A549 (cell line): ENCODE measurements around the gene RASL10B. TPM values are rescaled to one million over a fixed set of nuclear protein-coding genes. Genes with fewer than 3 reads are reported as not detected.
A peak's percentile ranks its signal among the peaks of the same experiment; 100 is the strongest.

Experiments
- ATAC-seq, 2 experiments: fragments of 200-7000 bp in 1 of 2; fragments of >200 bp in 1 of 2; cut with Nextera tagmentation in 1 of 2; cut with Tn5 transposase in 1 of 2; 3 replicates each; pipeline versions ENCODE4 v1.8.0 to v1.9.1; 2018 to 2020; ENCODE audit warnings: mild to moderate bottlenecking in 1 of 2, moderate library complexity in 1 of 2
- CTCF ChIA-PET: fragments of 300-600 bp; sonication (Branson Sonifier 250); formaldehyde crosslinking; extraction: SDS; loops from one replicate; lab custom pipeline; 2021; ENCODE audit warnings: antibody characterized with exemption, inconsistent platforms; lab: Yijun Ruan, JAX
- POLR2A ChIA-PET: fragments of 350-600 bp; formaldehyde crosslinking; extraction: SDS; loops from one replicate; lab custom pipeline; 2021; ENCODE audit warnings: antibody characterized with exemption, inconsistent platforms; lab: Yijun Ruan, JAX
- DNase-seq, 2 experiments: peaks; one replicate each; pipeline versions ENCODE4 v3.0.0 to v3.0.0-alpha.2; 2011 to 2016; ENCODE audit warnings: low read depth in 1 of 2, low spot score in 1 of 2
- FAIRE-seq: peaks from 2 replicates; lab custom pipeline; 2011; peaks lifted over from hg19 to GRCh38; lab: Jason Lieb, UNC
- H3K27ac ChIP-seq, 2 experiments: fragments of >200 bp; sonication (Bioruptor Twin); formaldehyde crosslinking; 3 replicates each; pipeline ENCODE4 v1.5.1; 2016 to 2017
- H3K4me1 ChIP-seq: fragments of >200 bp; sonication (Bioruptor Twin); formaldehyde crosslinking; 3 replicates; pipeline ENCODE4 v1.6.1; 2016
- H3K4me2 ChIP-seq: fragments of >200 bp; sonication (Bioruptor Twin); formaldehyde crosslinking; 3 replicates; pipeline ENCODE4 v1.6.1; 2016
- H3K4me3 ChIP-seq: fragments of >200 bp; sonication (Bioruptor Twin); formaldehyde crosslinking; 3 replicates; pipeline ENCODE4 v1.5.1; 2016
- H3K9me3 ChIP-seq: fragments of >200 bp; sonication (Bioruptor Twin); formaldehyde crosslinking; 3 replicates; pipeline ENCODE4 v1.6.1; 2016
- CBX2 ChIP-seq: fragments of 200-600 bp; sonication (generic); IDR thresholded peaks from 2 replicates; pipeline ENCODE4 v1.6.1; 2016; ENCODE audit warnings: low read depth, mild to moderate bottlenecking, borderline replicate concordance
- E2F6 ChIP-seq: IDR thresholded peaks from 2 replicates; pipeline ENCODE4 v1.6.1; 2012; ENCODE audit warnings: low read depth, borderline replicate concordance
- EP300 ChIP-seq, 2 experiments: fragments of >200 bp; sonication (Bioruptor Twin); formaldehyde crosslinking; IDR thresholded peaks; 2 replicates in 1 of 2; 3 replicates in 1 of 2; pipeline ENCODE4 v1.6.1; 2016 to 2017
- FOSL2 ChIP-seq, 2 experiments: fragments of 450-650 bp in 1 of 2; fragments of >200 bp in 1 of 2; sonication (Bioruptor Twin) in 1 of 2; formaldehyde crosslinking; IDR thresholded peaks; 2 replicates each; pipeline versions ENCODE4 v1.5.0 to v1.6.1; 2016 to 2020; ENCODE audit warnings: mild to moderate bottlenecking in 1 of 2, moderate library complexity in 1 of 2
- FOXS1 ChIP-seq: fragments of 250-450 bp; sonication (Bioruptor Pico); IDR thresholded peaks from 2 replicates; pipeline ENCODE4 v1.5.0; 2020; ENCODE audit warnings: mild to moderate bottlenecking, moderate library complexity
- GATA3 ChIP-seq: IDR thresholded peaks from 2 replicates; pipeline ENCODE4 v1.6.1; 2012; ENCODE audit warnings: borderline replicate concordance
- HEYL ChIP-seq: fragments of 250-450 bp; sonication (Bioruptor Pico); IDR thresholded peaks from 2 replicates; pipeline ENCODE4 v1.8.0; 2021; ENCODE audit warnings: mild to moderate bottlenecking, moderate library complexity
- HOXB13 ChIP-seq: fragments of 250-450 bp; sonication (Bioruptor Pico); IDR thresholded peaks from 2 replicates; pipeline ENCODE4 v1.5.0; 2020; ENCODE audit warnings: low read depth, mild to moderate bottlenecking, moderate library complexity
- HOXB5 ChIP-seq: fragments of 250-450 bp; sonication (Bioruptor Pico); IDR thresholded peaks from 2 replicates; pipeline ENCODE4 v1.5.0; 2020; ENCODE audit warnings: mild to moderate bottlenecking, moderate library complexity
- KDM1A ChIP-seq: fragments of 200-600 bp; sonication (generic); IDR thresholded peaks from 2 replicates; pipeline ENCODE4 v1.6.1; 2016; ENCODE audit warnings: low read depth, mild to moderate bottlenecking
- MAFK ChIP-seq: fragments of 450-650 bp; IDR thresholded peaks from 2 replicates; pipeline ENCODE4 v1.6.1; 2014; ENCODE audit not compliant: partially characterized antibody
- MAZ ChIP-seq: fragments of 150-350 bp; IDR thresholded peaks from 2 replicates; pipeline ENCODE4 v1.6.1; 2014; ENCODE audit warnings: antibody characterized with exemption, low read depth, low read length, borderline replicate concordance
- NFE2L2 ChIP-seq: fragments of 150-350 bp; conservative IDR thresholded peaks from 2 replicates; pipeline ENCODE4 v1.6.1; 2014; ENCODE audit warnings: low read length
- NR3C1 ChIP-seq: fragments of >200 bp; sonication (Bioruptor Twin); formaldehyde crosslinking; IDR thresholded peaks from 3 replicates; pipeline ENCODE4 v1.6.1; 2017
- SMC3 ChIP-seq: fragments of >200 bp; sonication (Bioruptor Twin); formaldehyde crosslinking; IDR thresholded peaks from 3 replicates; pipeline ENCODE4 v1.6.1; 2018; ENCODE audit warnings: inconsistent platforms
- ZC3H11A ChIP-seq: fragments of 450-650 bp; IDR thresholded peaks from 2 replicates; pipeline ENCODE4 v1.6.1; 2014; ENCODE audit warnings: antibody characterized with exemption, mild to moderate bottlenecking
- ZFP36 ChIP-seq: fragments of 450-650 bp; IDR thresholded peaks from 2 replicates; pipeline ENCODE4 v1.6.1; 2014; ENCODE audit warnings: borderline replicate concordance; ENCODE audit not compliant: partially characterized antibody
- ZSCAN20 ChIP-seq: fragments of 250-450 bp; sonication (Bioruptor Pico); IDR thresholded peaks from 2 replicates; pipeline ENCODE4 v1.8.0; 2022; ENCODE audit warnings: mild to moderate bottlenecking, moderate library complexity
- WGBS: methylation state at CpG from one replicate; pipeline ENCODE4 v1.1.6; 2017; ENCODE audit errors: missing lambda C conversion rate; 5-methylcytosine and 5-hydroxymethylcytosine counted together
- polyA plus RNA-seq, 4 experiments: library from polyadenylated mRNA; depleted of rRNA in 3 of 4; stranded (reverse); fragments of >200 nt; fragmentation: RNase III in 1 of 4; extraction: RNeasy Plus Mini Kit Qiagen cat#74134 plus additional on column Dnase treatment in 1 of 4; gene quantifications; 2 replicates in 3 of 4; 3 replicates in 1 of 4; pipeline ENCODE4 v1.2.3, GENCODE V29; 2011 to 2017
- TF ChIP-seq, protein P1 (sequence below): IDR thresholded peaks from 2 replicates; pipeline ENCODE4 v1.6.1; 2012
- TF ChIP-seq, protein P2 (sequence below): fragments of >200 bp; sonication (Bioruptor Twin); formaldehyde crosslinking; IDR thresholded peaks from 2 replicates; pipeline ENCODE4 v1.6.1; 2016
- TF ChIP-seq, protein P3 (sequence below): fragments of >200 bp; sonication (Bioruptor Twin); formaldehyde crosslinking; IDR thresholded peaks from 3 replicates; pipeline ENCODE4 v1.5.1; 2016

Gene RASL10B
- polyA plus RNA-seq, 2 of the 4 experiments (the other 2 are of a cell fraction): 0.05 to 0.26 TPM

DNA sequence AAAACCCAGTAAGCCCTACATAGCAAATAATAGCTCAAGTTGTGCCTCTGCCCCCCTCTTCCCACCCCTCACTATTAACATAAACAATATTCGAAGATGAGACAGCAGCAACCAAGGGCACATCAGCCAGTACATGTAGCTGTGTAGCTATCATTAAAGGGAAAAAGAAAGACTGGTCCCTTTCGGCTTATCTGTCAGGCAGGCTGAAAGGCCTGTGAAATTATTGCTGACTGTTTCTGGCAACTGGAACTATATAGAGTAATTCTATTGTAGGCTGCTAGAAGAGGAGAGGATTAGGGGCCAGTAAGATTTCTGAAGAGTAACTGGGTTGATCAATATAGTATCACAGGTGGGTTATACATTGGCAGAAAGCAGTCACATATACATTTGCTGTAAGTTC lies 36.5 kb upstream of the RASL10B start (continued):
- TF ChIP-seq HEYL (CRISPR knock-in tag) (no peak), ZFP36 (no peak), ZC3H11A (no peak), NR3C1 (no peak)
- TF ChIP-seq, all 56 proteins: peak for 0

GRCh38 chr17:35695613-35696012 lies 35.8 kb upstream of the RASL10B start:
- POLR2A ChIA-PET: interaction anchor here (0.5 kb wide), 1 partner anchor 227 kb away, joined by 8 read pairs; no protein-coding TSS in a partner anchor
- ATAC-seq: no peak
- WGBS: 88% methylated on average over 2 of the region's 2 CpGs

GRCh38 chr17:35698800-35699199 lies 32.6 kb upstream of the RASL10B start:
- Histone ChIP-seq H3K4me3 (no peak overlapping the region), H3K4me2 (no peak overlapping the region), H3K27ac (no peak overlapping the region), H3K9me3 (no peaks in the 10 kb centered on the region), H3K4me1 (no peaks in the 10 kb centered on the region)
- DNase-seq: no peak
- ATAC-seq: no peak
- ChIA-PET POLR2A (no interaction called here), CTCF (interaction anchor here (0.6 to 5.3 kb wide), 4 partner anchors 22 to 65 kb away, joined by 3 to 24 read pairs (median 8); no protein-coding TSS in a partner anchor)
- no peak for FAIRE-seq
- TF ChIP-seq MAFK: peak; percentile 71
- TF ChIP-seq, protein P1, sequence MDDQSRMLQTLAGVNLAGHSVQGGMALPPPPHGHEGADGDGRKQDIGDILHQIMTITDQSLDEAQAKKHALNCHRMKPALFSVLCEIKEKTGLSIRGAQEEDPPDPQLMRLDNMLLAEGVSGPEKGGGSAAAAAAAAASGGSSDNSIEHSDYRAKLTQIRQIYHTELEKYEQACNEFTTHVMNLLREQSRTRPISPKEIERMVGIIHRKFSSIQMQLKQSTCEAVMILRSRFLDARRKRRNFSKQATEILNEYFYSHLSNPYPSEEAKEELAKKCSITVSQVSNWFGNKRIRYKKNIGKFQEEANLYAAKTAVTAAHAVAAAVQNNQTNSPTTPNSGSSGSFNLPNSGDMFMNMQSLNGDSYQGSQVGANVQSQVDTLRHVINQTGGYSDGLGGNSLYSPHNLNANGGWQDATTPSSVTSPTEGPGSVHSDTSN: no peak
- TF ChIP-seq HOXB5 (CRISPR knock-in tag): no peak
- no peak for TF ChIP-seq GATA3
- no peak for TF ChIP-seq NFE2L2
- WGBS: 88% methylated on average over 2 of the region's 2 CpGs

More at GRCh38 chr17:35695613-35696012, 35.8 kb upstream of the RASL10B start:
- no peaks in the 10 kb centered on the region for H3K4me1 ChIP-seq
- H3K4me3 ChIP-seq: no peak overlapping the region
- H3K9me3 ChIP-seq: no peaks in the 10 kb centered on the region
- no peak for DNase-seq
- CTCF ChIA-PET: interaction anchor here (0.6 to 5.3 kb wide), 6 partner anchors 10 to 166 kb away, joined by 3 to 24 read pairs (median 5); no protein-coding TSS in a partner anchor
- H3K27ac ChIP-seq: no peak overlapping the region
- no peak overlapping the region for H3K4me2 ChIP-seq
- TF ChIP-seq, protein P2, sequence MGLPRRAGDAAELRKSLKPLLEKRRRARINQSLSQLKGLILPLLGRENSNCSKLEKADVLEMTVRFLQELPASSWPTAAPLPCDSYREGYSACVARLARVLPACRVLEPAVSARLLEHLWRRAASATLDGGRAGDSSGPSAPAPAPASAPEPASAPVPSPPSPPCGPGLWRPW: no peak
- TF ChIP-seq MAZ (no peak), KDM1A (no peak), SMC3 (no peak), NR3C1 (no peak), CBX2 (no peak), EP300 (IDR thresholded peaks at IDR 0.05) (no peak), ZSCAN20 (CRISPR knock-in tag) (no peak), FOSL2 (IDR thresholded peaks at IDR 0.05) (no peak), FOSL2 (CRISPR knock-in tag; IDR thresholded peaks at IDR 0.05) (no peak), HOXB13 (CRISPR knock-in tag) (no peak), GATA3 (no peak), E2F6 (no peak), FOXS1 (CRISPR knock-in tag) (no peak)
- TF ChIP-seq, protein P3, sequence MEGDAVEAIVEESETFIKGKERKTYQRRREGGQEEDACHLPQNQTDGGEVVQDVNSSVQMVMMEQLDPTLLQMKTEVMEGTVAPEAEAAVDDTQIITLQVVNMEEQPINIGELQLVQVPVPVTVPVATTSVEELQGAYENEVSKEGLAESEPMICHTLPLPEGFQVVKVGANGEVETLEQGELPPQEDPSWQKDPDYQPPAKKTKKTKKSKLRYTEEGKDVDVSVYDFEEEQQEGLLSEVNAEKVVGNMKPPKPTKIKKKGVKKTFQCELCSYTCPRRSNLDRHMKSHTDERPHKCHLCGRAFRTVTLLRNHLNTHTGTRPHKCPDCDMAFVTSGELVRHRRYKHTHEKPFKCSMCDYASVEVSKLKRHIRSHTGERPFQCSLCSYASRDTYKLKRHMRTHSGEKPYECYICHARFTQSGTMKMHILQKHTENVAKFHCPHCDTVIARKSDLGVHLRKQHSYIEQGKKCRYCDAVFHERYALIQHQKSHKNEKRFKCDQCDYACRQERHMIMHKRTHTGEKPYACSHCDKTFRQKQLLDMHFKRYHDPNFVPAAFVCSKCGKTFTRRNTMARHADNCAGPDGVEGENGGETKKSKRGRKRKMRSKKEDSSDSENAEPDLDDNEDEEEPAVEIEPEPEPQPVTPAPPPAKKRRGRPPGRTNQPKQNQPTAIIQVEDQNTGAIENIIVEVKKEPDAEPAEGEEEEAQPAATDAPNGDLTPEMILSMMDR: no peak
- no peak for FAIRE-seq
